ENCODE measurements around the gene TRMT1L.

DNA sequence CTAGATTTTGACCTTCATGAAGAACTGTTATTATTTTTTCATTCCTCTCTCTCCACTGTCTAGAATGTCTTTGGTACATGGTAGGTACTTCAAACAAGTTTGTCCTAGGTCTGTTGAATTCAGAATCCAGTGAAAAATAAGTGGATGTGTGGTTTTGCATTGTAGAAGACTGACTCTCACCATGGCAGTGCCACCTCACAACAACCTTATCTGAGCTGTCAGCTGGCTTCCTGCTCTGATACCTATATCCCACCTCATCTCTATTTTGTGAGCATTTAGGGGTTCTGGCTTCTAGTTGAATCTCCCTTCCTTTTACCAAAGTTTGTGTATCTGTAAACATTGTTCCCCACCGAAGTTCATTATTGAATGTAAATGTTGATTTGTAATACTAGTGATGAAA lies 9.4 kb upstream of the TRMT1L start:
- TF ChIP-seq, protein P1, sequence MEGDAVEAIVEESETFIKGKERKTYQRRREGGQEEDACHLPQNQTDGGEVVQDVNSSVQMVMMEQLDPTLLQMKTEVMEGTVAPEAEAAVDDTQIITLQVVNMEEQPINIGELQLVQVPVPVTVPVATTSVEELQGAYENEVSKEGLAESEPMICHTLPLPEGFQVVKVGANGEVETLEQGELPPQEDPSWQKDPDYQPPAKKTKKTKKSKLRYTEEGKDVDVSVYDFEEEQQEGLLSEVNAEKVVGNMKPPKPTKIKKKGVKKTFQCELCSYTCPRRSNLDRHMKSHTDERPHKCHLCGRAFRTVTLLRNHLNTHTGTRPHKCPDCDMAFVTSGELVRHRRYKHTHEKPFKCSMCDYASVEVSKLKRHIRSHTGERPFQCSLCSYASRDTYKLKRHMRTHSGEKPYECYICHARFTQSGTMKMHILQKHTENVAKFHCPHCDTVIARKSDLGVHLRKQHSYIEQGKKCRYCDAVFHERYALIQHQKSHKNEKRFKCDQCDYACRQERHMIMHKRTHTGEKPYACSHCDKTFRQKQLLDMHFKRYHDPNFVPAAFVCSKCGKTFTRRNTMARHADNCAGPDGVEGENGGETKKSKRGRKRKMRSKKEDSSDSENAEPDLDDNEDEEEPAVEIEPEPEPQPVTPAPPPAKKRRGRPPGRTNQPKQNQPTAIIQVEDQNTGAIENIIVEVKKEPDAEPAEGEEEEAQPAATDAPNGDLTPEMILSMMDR (IDR thresholded peaks at IDR 0.05; ENCODE audit: extremely low read depth in 1 of 2, insufficient read depth in 1 of 2, low read depth in 1 of 2, low read length in 2 of 2): no peak
- TF ChIP-seq POLR2AphosphoS5 (IDR thresholded peaks at IDR 0.05; ENCODE audit: insufficient read depth, low read depth, low read length) (no peak), POLR2A (IDR thresholded peaks at IDR 0.05; ENCODE audit: low read depth, low read length) (no peak), EZH2 (IDR thresholded peaks at IDR 0.05; ENCODE audit: borderline replicate concordance, low read depth, low read length, severe bottlenecking) (no peak), FOS (IDR thresholded peaks at IDR 0.05; ENCODE audit: borderline replicate concordance, insufficient read depth, low read length) (no peak), JUN (IDR thresholded peaks at IDR 0.05; ENCODE audit: borderline replicate concordance, insufficient read depth, insufficient read length, low read depth) (no peak), GATA2 (IDR thresholded peaks at IDR 0.05; ENCODE audit: insufficient read depth, insufficient read length, low read depth, low read length) (no peak)
- TF ChIP-seq, protein P2, sequence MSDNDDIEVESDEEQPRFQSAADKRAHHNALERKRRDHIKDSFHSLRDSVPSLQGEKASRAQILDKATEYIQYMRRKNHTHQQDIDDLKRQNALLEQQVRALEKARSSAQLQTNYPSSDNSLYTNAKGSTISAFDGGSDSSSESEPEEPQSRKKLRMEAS (IDR thresholded peaks at IDR 0.05; ENCODE audit: insufficient read depth, insufficient read length): no peak
